Measurements from ENCODE around the gene KCNAB1. TPM values are rescaled to one million over a fixed set of nuclear protein-coding genes. Genes with fewer than 3 reads are reported as not detected.

The KCNAB1 gene
- total RNA-seq, 1 experiment from 2014 or later = not detected

DNA sequence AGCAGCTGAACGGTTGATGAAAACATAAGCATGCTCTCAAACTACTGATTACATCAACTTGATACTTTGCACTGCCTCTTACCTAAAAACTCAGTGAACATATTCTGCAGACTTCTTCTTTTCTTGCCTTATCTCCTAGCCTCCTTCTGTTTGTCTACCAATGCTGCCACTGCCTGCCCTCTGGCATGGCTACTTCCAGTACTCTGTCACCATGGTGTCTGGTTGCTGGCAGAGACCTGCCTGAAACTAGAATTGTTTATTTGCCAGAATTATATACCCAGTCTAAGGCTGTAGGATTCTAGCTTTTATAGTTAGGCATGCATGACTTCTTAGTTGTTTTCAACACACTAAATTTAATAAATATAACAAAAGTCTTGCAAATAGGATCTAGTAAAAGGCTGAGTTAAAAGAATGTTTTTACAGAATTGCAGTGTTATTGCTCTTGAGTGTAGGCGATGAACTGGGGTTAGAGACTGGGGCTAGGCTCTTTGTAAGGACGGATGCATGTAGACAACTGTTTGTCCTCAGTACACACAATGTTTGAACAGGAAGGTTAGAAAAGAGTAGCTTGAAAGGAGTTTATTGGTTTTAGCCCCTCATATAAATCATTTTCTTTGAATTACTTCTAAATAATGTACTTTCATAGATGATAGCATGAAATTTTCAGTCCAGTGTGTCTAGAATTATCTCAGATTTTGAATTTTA lies 116.3 kb downstream of the KCNAB1 start:
- no peaks in the 10 kb centered on the region for H3K9me3 ChIP-seq (ENCODE audit: low read depth, low read length, poor library complexity, severe bottlenecking)
- ChIA-PET CTCF (no interaction called here), POLR2A (ENCODE audit: low non-redundant PET) (no interaction called here)
- DNase-seq (ENCODE audit: low spot score) = no peak
- H3K27me3 ChIP-seq (replicated peaks; ENCODE audit: insufficient read depth, low read depth, low read length, poor library complexity) = no peaks in the 10 kb centered on the region
- no TSS peak for BruUV-seq (replicated peaks)
- intact Hi-C loops (cut with micrococcal nuclease; ENCODE audit: unreplicated experiment) = no loop called here
- H3K4me1 ChIP-seq (ENCODE audit: insufficient read depth, low read length, poor library complexity, severe bottlenecking) = no peaks in the 10 kb centered on the region
- H3K4me3 ChIP-seq (ENCODE audit: low read depth, low read length, poor library complexity, severe bottlenecking) = no peak overlapping the region
- no peak overlapping the region for H3K27ac ChIP-seq (ENCODE audit: low read depth, low read length, poor library complexity, severe bottlenecking)
- TF ChIP-seq, protein P1, sequence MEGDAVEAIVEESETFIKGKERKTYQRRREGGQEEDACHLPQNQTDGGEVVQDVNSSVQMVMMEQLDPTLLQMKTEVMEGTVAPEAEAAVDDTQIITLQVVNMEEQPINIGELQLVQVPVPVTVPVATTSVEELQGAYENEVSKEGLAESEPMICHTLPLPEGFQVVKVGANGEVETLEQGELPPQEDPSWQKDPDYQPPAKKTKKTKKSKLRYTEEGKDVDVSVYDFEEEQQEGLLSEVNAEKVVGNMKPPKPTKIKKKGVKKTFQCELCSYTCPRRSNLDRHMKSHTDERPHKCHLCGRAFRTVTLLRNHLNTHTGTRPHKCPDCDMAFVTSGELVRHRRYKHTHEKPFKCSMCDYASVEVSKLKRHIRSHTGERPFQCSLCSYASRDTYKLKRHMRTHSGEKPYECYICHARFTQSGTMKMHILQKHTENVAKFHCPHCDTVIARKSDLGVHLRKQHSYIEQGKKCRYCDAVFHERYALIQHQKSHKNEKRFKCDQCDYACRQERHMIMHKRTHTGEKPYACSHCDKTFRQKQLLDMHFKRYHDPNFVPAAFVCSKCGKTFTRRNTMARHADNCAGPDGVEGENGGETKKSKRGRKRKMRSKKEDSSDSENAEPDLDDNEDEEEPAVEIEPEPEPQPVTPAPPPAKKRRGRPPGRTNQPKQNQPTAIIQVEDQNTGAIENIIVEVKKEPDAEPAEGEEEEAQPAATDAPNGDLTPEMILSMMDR (conservative IDR thresholded peaks at IDR 0.05; ENCODE audit: low read depth, low read length) = no peak
- no peak for TF ChIP-seq EZH2 (IDR thresholded peaks at IDR 0.05; ENCODE audit: borderline replicate concordance, low read depth, low read length, poor library complexity, severe bottlenecking)
- no peaks in the 10 kb centered on the region for H3K36me3 ChIP-seq (ENCODE audit: insufficient read depth, low read length, poor library complexity, severe bottlenecking)

DNA sequence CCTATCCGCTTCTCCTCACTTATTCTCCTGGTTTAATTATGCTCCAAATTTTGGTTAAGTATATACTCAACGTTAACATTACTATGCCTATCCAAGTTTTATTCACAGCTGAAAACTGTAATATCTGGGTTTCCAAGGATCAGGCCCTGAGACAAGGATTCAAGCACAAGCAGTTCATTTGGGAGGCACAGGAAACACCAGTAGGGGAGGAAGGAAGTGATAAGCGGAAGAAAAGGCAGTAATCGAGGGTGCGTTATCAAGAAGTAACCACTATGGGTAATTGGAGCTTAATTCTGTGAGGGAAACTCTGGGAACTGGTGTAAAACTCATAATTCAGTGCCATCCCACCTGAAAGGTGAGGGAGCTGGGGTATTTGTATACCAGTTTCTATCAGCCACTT lies 120.3 kb downstream of the KCNAB1 start:
- DNase-seq (ENCODE audit: low spot score) = peak; percentile 4
- H3K4me1 ChIP-seq (ENCODE audit: insufficient read depth, low read length, poor library complexity, severe bottlenecking) = no peaks in the 10 kb centered on the region
- H3K9me3 ChIP-seq (ENCODE audit: low read depth, low read length, poor library complexity, severe bottlenecking) = no peaks in the 10 kb centered on the region
- intact Hi-C loops (cut with micrococcal nuclease; ENCODE audit: unreplicated experiment) = no loop called here
- BruUV-seq (replicated peaks) = no TSS peak
- H3K27me3 ChIP-seq (replicated peaks; ENCODE audit: insufficient read depth, low read depth, low read length, poor library complexity) = no peaks in the 10 kb centered on the region
- no peaks in the 10 kb centered on the region for H3K36me3 ChIP-seq (ENCODE audit: insufficient read depth, low read length, poor library complexity, severe bottlenecking)
- H3K27ac ChIP-seq (ENCODE audit: low read depth, low read length, poor library complexity, severe bottlenecking) = no peak overlapping the region
- POLR2A ChIA-PET (ENCODE audit: low non-redundant PET) = interaction anchor here (0.6 kb wide), 1 partner anchor 100 kb away, joined by 4 read pairs; no protein-coding TSS in a partner anchor
- CTCF ChIA-PET = no interaction called here
- no peak overlapping the region for H3K4me3 ChIP-seq (ENCODE audit: low read depth, low read length, poor library complexity, severe bottlenecking)
- TF ChIP-seq, protein P1 (conservative IDR thresholded peaks at IDR 0.05; ENCODE audit: low read depth, low read length) = no peak
- no peak for TF ChIP-seq EZH2 (IDR thresholded peaks at IDR 0.05; ENCODE audit: borderline replicate concordance, low read depth, low read length, poor library complexity, severe bottlenecking)

DNA sequence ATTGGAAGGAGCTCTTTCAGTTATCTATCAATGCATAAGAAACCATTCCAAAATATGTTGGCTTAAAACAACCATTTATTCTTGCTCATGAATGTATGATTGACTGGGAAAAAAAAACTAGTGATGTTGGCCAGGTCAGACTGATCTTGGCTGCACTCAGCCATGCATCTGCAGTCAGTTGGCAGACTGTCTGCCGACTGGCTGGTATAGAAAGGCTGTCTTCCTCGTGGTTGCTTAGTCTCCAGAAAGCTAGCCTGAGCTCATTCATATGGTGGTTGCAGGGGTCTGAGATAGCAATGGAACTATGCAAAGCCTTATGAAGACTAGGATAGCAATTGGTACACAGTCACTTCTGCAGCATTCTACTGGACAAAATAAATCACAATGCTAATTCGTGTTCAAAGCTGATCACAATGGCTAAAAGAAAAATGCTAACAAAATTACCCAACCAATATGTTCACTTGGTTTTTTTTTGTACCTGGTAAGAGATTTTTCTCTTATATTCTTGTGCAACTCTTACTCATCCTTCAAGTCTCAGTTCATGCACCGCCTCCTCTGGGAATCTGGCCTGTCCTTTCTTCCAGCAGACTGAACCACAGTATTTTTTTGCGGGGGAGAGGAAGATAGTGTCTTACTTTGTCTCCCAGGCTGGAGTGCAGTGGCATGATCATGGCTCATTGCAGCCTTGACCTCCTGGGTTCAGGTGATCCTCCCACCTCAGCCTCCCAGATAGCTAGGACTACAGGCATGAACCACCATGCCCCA lies 126.8 kb downstream of the KCNAB1 start:
- ChIA-PET CTCF (no interaction called here), POLR2A (ENCODE audit: low non-redundant PET) (no interaction called here)
- Histone ChIP-seq H3K4me3 (ENCODE audit: low read depth, low read length, poor library complexity, severe bottlenecking) (no peak overlapping the region), H3K27ac (ENCODE audit: low read depth, low read length, poor library complexity, severe bottlenecking) (no peak overlapping the region), H3K27me3 (replicated peaks; ENCODE audit: insufficient read depth, low read depth, low read length, poor library complexity) (no peaks in the 10 kb centered on the region), H3K4me1 (ENCODE audit: insufficient read depth, low read length, poor library complexity, severe bottlenecking) (no peaks in the 10 kb centered on the region), H3K9me3 (ENCODE audit: low read depth, low read length, poor library complexity, severe bottlenecking) (no peaks in the 10 kb centered on the region), H3K36me3 (ENCODE audit: insufficient read depth, low read length, poor library complexity, severe bottlenecking) (no peaks in the 10 kb centered on the region)
- DNase-seq (ENCODE audit: low spot score) = no peak
- intact Hi-C loops (cut with micrococcal nuclease; ENCODE audit: unreplicated experiment) = no loop called here
- TF ChIP-seq, protein P1 (conservative IDR thresholded peaks at IDR 0.05; ENCODE audit: low read depth, low read length) = no peak
- TF ChIP-seq EZH2 (IDR thresholded peaks at IDR 0.05; ENCODE audit: borderline replicate concordance, low read depth, low read length, poor library complexity, severe bottlenecking) = no peak
- BruUV-seq (replicated peaks) = no TSS peak
